GF-D8 (cell line): ENCODE measurements around the gene FOXP4.

Source experiments
- DNase-seq: peaks from one replicate; lab custom pipeline; 2025; lab: John Stamatoyannopoulos, UW

Gene FOXP4

DNA sequence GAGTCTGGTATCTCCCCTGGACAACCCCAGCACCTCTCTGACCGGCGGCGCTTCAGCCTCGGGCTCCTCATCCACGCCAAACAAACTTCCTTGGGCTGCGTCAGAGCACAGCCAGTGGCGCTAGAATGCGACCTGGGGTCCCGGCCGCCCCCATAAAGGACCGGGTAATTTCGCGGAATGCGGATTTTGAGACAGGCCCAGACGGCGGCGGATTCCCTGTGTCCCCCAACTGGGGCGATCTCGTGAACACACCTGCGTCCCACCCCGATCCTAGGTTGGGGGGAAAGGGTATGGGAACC is 1.6 kb downstream of the FOXP4 start:
- DNase-seq: no peak

DNA sequence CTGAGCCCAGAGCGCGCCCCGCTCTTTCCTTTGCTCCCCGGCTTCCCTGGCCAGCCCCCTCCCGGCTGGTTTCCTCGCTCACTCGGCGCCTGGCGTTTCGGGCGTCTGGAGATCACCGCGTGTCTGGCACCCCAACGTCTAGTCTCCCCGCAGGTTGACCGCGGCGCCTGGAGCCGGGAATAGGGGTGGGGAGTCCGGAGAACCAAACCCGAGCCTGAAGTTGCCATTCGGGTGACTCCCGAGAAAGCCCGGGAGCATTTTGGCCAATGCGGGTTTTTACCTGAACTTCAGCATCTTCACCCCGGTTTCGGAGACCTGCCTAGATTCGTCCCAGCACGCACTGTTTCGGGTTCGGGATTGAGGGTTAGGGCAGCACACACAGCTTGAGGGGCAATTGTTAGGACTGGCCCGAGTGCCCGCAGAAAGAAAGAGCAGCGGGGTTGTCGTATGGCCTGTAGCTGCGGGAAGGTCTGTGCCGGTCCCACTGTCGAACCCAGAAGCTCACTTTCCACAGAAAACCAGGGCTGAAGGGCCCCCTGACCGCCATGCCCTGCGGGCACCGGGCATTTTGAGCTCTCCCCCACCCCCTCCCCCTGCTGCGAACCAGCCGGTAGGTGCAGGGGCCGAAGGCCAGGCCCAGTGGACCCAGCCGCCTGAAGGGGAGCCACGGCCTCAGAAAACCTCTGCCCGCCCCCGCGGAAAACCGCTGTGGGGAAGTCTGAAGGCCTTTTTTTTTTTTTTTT is 2.1 kb downstream of the FOXP4 start:
- DNase-seq: no peak

DNA sequence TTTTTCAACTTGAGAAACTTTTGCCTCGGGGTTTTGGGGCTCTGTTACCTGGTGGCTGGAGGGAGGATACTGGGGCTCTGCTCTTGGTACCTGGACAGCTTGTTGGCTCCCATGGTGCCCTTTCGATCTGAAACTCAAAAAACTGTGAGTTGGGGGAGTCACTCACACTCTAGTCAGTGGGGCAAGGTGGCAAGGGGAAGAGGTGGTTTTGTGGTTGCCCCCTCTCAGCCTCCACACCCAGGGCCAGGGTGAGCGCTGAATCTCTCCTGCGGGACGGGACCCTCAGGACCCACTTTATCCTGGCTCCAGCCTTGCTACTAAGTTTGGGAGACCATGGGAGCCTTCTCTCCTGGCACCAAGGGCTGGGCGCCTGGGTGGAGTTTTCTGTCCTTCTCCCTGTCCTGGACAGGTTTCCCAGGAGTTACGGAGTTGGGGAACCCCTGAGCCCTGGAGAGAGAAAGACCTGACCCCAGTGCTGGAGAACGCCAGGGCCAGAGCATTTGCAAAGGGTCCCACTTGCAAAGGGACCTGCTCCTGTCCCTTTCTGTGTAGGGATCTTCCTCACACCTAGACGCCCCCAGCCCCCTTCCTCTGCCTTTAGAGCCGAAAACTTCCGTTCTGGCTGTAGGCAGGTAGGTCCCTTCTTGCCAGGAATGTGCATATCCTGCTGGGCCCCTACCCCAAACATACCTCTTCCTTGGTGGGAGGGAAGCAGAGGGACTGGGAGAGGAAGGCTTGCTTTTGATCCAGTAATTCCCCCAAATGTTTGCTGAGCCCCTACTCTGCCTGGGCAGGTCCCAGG is 2.9 kb downstream of the FOXP4 start:
- DNase-seq: no peak

DNA sequence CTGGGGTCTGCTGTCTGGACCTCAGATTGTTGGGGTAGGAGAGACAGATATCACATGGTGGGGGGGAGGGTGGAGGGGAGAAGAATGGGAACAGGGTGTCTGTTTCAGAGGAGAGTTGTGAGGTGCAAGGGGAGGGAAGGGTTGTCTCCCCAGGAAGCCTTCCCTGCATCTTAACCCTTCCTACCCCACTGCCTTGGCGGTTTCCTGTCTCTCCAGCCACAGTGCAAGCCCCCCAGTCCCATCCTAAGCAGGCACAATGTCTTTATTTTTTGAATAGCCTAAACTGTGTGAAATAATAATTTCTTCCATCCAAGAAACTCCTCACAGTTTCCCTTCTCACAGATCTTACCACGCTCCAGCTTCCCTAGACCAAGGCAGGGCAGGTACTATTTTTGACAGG is 3.5 kb downstream of the FOXP4 start:
- DNase-seq: no peak

DNA sequence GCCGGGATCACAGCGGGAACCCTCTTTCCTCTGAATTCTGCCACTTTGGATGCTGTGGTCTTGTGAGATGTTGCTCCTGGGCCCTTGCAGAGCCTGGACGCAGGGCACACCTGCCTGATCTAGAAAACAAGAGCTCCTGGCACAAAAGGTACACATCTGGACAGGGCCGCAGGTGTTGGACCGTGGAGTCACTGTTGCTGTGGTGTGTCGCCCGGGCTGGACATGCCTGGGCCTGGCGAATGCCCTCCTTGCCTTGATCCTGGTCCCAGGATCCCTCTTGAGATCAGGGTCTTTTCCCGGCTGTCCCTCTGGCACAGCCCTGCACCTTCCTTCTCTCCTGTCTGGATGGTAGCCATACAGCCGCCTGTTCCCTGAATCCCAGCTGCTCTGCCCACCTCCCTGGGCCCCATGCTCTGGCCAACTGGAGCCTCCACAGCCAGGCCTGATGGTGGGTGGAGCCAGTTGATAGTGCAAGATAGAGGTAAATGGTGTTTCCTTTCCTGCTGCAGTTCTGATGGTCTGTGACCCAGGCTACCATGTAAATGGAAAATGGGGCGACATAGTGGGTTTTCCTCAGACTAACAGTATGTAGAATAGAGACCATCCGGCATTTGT is 5.0 kb downstream of the FOXP4 start:
- DNase-seq: no peak

DNA sequence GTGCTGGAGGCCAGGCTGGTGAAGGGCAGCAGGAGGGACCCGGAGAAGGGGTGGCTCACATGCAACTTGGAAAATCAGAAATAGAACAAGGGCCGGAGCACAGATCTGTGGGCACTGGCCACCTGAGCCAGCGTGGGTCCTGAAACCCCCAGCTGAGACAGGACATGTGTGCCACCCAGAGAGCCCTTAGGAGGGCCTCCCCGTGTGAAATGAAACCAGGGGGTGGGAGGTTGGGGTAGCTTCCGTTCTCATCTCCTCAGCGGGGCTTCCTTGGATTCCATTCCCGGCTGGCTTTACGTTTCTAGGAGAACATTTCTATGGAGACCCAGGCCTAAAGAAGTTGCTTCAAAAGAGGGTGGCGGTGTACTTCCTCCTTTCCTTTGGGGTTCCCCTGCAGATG is 5.7 kb downstream of the FOXP4 start:
- DNase-seq: no peak

DNA sequence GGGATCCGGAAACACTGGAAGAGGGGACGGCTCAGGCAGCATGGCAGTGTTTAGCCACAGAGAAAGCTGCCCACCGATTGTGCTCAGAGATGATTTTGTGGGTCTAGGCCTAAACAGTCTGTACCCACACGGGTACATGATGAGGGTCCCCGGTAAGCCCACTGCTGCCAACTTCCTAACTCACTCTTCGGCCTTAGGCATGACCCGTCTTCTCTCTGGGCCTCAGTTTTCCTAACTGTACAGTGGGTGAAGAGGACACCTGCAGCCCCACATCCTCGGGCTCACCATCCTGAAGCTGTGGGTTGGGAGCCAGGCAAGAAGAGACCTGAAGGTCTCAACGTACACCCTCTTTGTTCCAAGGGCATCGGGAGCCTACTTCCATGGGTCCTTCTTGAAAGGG is 6.5 kb downstream of the FOXP4 start:
- no peak for DNase-seq

DNA sequence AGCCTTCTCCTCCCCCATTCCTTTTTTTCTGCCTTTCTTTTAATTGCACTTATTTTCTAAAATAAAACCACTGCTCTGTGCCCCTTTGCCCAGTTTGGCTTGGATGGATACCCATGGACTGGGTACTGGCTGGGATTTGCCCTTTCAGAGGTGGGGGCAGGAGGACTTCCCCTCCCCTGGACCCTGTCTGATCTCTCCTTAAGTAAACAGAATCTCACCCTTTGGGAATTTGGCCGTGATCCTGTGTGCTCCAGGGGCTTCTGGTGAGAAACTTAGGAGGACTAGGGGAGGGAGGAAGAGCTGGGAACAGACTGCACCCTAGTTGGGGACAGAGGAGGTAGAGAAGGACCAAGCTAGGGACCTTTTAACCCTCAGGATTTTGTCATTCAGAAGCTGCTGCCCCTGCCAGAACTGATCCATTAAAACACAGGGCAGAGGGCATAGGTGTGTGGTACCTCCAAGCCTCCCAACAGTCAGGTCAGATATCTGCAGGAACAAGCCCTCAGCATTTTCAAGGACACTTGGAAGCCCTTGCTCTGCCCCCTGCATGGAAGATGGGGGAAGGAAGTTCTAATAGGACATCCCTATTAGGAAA is 7.3 kb downstream of the FOXP4 start:
- DNase-seq: no peak

DNA sequence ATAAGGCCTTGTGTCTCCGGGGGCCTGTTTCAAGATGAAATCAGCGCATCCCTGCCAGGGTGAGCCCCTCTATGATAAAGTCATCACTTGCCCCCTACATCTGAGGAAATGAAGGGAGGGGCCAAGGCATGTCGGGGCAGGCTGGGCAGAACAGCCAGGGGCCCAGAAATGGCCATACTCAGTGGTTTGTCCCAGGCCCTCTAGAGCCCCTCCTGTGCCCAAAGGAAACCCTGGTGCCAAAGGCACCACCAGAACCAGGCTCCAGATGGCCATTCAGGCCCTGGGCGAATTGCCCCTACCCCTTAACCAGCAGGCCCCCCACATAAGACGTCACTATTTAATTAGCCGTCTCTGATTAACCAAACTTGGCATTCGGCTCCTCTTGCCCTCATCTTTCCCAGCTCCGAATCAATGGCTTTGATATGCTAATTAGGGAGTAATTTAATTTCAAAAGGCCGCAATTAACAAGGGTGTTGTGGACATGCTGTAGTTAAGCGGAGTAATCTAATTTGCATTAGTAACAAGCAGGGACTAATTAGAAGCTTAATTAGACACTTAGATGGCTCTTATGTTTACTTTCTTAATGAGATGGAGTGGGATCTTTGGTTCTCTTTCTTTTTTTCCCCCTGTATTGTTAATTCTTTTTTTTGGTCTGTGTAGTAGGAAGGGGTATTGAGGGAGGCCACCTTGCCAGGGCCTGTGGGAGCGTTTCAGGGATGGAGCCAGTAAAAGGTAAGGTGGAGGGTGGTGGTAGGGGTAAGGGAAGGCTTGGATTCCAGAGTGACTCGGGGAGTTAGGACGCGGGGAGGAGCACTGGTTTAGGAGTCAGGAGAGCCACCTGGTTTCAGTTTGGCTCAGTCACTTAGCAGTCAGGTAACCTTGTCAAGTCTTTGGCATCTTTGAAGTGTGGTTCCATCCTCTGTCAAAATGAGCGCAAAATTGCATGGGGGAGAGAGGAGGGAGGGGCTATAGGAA is 9.4 kb downstream of the FOXP4 start:
- DNase-seq: no peak

DNA sequence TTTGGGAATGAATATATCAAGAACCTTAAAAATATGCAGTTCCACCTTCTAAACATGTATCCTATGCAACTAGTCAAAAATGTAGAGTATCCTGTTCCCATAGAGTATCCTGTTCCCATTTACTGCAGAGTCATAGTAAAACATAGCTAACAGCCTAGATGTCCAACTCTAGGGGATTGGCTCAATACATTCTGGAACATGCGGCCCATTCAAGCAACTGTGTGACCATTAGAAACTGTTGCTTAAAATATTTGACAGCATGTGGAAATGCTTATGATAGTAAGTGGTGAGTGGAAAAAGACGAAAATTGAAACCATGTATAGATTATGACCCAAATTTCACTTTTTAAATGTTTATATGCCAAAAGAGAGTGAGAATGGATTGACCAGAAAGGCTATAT is 11.2 kb downstream of the FOXP4 start:
- no peak for DNase-seq

DNA sequence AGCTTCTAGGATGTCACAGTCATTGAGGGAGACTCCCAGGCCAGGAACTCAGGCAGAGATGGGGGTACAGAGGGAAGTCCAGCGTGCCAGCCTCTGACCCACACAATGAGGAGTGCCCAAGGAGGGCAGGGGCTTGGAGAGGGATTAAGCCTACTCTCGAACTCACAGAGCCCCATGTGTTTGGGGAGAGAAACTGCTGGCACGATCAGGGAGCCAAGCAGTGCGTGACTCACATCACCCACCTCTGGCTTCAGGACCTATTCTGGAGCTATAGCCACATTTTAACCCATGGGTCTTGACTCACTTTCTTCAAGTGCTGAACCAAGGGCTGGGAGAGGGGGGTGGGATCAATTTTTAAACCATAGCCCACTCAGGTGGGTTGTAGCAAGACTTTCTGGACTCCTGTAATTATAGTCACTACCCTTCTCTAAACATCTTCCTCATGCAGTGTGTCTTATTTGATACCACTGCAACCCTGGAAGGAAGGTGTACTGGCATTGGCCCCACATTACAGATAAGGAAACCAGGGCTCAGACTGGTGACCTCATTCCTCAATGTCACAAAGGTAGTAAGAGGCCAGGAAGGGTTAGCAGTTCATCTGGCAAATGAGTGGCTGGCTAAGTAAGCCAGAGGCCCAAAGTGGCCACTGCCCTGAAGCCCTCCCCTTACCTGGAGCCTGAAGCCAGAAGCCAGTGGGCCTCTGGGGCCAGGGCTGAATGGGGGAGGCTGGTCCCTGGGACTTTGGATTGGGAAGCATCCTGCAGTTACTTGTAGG is 12.0 kb downstream of the FOXP4 start:
- DNase-seq: no peak

DNA sequence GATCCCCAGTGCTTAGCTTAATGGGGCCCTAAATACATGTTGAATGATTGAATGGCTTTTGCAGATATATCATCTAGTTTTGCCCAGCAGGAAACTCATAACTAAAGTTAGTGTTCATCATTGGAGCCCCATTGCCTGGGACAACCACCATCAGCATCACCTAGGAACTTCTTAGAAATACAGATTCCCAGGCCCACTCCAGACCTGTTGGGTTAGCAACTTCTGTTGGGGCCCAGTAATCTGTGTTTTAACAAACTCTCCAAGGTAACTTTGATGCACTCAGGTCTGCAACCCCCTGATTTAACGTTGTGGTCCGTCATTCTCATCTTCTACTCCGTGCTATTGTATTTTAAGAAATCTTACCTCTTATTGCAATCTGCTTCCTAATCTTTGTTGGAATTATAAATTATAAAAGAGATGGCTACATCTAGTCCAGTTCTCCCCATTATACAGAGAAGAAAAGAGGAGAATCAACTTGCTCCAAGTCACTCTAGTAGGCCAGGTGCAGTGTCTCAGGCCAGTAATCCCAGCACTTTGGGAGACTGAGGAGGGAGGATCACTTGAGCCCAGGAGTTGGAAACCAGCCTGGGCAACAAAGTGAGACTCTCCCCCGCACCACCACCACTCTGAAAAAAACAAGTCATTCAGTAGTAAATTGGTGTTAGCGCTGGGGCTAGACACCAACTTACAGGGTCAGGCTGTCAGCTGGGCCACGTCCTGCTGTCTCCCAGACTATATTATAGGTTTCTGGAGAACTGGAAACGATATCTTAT is 13.7 kb downstream of the FOXP4 start:
- no peak for DNase-seq

DNA sequence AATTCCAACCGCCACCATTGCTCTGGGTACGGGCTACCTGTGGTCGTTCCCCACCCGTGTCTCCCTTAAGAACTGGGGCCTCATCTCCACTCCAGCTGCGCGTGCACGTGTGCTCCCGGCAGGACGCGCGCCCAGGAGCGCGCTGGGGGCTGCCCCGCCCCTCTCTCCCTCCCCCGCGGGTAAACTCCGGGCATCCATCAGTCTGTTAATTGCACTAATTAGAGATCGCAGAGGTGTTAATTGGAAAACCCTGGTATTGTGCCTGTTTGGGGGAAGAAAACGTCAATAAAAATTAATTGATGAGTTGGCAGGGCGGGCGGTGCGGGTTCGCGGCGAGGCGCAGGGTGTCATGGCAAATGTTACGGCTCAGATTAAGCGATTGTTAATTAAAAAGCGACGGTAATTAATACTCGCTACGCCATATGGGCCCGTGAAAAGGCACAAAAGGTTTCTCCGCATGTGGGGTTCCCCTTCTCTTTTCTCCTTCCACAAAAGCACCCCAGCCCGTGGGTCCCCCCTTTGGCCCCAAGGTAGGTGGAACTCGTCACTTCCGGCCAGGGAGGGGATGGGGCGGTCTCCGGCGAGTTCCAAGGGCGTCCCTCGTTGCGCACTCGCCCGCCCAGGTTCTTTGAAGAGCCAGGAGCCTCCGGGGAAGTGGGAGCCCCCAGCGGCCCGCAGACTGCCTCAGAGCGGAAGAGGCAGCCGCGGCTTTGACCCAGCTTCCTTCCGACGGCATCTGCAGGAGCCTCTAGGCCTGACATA is 14.4 kb downstream of the FOXP4 start:
- DNase-seq: peak; percentile 89

DNA sequence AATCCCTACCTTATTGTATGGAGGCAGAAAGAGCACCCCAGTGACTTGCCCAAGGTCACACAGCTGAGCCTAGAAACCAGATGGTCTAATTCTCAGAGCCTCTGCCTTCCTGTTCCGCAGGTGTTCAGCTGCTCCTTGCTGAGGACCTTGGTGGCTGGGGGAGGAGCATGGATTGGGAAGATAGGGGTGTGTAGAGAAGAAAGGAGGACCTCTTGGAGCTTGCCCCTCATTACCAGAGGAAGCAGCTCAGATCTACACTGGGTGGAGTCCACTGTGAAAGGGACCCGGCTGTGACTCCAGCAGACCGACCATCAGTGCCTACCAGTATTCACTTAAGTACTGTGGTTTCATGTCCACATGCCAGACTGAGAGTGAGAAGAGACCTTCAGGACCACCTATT is 15.2 kb downstream of the FOXP4 start:
- peak; percentile 51 for DNase-seq

DNA sequence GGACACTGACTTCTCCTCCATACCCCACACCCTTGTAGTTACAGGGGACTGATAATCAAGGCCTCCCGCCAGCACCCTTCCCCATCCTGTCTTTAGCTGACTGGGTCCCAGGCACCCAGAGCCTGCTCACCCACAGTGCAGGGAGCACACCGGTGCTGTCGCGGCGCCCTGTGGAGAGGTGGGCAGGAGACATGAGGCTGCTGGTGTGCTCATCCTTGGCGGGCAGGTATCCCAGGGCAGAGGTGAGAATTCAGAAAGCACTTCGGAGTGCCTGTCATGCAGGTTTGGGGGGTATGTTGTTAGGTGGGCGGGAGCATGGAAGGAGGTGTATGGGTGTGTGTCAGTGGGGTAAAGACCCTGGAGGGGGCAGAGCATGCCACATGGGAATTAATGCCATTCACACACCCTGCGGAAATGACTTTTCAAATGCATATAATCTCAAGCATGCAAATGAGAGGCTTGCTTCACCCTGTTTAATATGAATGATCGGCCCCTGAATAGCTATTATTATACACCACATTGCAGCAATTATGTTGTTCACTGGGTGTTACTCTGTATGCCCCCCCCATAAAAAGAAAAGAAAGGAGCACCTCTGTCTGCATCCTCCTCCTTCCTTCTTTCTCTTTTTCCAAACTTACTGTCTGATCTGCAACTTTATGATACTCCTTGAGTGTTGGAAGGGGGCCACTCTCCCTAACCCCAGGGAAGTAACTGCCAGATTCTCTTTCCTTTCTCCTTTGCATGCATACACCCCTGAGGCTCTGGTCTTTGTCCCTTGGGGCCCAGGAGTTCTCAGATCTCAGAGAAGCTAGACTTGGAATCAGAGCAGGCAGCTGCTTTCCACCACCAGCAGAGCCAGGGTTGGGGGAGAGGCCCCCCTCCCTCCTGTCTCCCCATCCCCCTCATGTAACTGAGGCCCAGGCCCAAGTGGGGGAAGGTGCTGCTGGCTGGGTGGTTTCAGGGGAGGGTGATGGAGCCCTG is 16.0 kb downstream of the FOXP4 start:
- DNase-seq: no peak

DNA sequence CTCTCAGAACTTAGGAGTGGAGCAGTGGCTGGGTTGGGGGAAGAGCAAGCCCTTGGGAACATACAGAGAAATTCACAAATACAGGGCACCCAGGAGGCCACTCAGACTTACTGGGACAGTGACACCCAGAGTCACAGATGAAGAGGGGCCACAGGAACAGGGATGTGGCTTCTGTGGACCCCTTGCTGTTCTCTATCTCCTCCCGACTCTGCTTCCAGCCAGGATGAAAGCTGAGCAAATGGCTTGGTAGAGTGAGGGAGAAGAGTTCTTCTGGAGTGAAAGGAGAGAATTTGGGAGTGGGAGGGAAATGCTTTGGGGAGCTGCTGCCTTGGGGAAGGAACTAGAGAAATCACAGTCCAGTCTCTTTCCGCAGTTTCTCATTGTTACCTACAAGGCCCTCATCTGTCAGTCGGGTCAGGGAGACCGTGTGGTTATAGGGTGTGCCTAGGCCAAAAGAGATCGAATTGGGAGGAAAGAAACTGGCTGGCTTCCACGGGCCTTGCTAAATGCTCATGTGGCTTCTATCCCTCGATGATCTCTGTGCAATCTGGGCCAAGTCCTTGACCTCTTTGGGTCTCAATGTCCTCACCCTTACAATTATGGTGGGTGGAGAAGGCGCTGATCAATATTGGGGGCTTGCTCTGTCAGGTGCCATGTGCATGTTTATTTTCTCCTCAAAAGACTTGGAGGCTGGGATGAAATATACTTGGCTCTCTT is 17.0 kb downstream of the FOXP4 start:
- DNase-seq: no peak

DNA sequence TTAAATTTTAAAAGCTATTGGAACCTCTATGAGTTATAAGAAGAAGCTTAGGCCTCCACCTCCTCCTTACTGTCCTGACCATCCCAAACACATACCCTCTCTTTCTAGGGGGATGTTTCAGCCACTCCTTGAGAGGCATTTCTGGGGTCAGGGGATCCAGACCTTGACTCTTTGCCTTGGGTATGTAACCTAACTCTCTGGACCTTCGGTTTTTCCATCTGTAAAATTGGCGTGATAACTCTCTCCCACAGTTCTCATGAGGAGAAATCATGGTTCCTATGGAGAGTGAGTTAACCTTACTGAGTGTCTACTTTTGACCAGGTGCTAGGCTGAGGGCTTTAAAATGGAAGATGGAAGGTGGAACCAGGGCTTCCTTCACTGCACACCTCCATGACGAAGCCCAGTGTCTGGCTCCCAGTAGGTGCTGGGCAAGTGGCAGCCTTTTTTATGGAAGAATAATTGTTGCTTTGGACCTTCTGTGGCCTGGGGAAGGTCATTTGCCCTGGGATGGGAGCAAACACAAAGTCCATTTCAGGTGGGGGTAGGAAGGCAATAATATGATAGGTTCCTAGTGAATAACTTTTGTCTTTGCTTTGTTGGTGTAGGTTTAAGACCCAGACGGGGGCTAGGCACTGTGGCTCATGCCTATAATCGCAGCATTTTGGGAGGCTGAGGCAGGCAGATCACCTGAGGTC is 18.4 kb downstream of the FOXP4 start:
- DNase-seq: no peak
